T-helper 2 cell treated with Interferon-gamma antibody and Interleukin-4, amounts not matched to agents 5 μg/mL and 100 μg/mL, for 36 hours (primary cell): Measurements from ENCODE around the gene ARHGEF7.

Experiments
- DNase-seq: peaks from one replicate; pipeline ENCODE4 v3.0.0; 2021; ENCODE audit warnings: low spot score
- H3K27ac Mint-ChIP-seq: one replicate; pipeline ENCODE4 v1.8.0; 2021; ENCODE audit warnings: mild to moderate bottlenecking, mixed read lengths
- H3K27me3 Mint-ChIP-seq: one replicate; pipeline ENCODE4 v1.8.0; 2021; ENCODE audit warnings: low read depth, mixed read lengths
- H3K36me3 Mint-ChIP-seq: one replicate; pipeline ENCODE4 v1.8.0; 2021; ENCODE audit warnings: low read depth, mixed read lengths
- H3K4me1 Mint-ChIP-seq: one replicate; pipeline ENCODE4 v1.8.0; 2021; ENCODE audit warnings: low read depth, mixed read lengths
- H3K4me3 Mint-ChIP-seq: one replicate; pipeline ENCODE4 v1.8.0; 2022; ENCODE audit warnings: mild to moderate bottlenecking, moderate library complexity, mixed read lengths
- H3K9me3 Mint-ChIP-seq: one replicate; pipeline ENCODE4 v1.8.0; 2021; ENCODE audit warnings: mixed read lengths

ARHGEF7 gene

DNA sequence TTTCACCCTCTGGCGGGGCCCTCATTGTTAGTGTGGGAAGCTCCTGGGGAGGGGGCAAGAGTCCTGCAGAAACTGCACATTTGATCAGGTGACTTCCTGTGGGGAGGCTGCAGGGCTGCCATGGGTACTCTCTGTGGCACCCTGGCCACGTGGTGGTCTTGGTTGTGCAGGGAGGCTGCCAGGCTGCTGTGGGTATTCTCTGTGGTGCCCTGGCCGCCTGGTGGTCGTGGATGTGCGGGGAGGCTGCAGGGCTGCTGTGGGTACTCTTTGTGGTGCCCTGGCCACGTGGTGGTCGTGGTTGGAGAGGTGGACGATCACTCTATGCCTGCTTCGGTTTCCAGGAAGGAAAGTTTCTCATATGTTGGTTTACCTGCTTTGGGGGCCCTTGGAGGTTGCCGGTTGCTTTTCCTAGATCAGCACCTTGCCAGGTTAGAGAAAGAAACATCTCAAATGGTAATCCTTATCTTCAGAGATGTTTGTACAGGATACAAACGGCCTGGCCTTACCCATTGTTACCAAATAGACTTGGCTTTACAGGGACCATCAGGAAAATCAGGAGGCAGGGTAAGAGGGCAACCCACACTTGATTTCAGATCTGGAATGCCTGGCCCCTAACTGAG, 228.2 kb downstream of the ARHGEF7 start:
- Mint-ChIP-seq H3K9me3 (no peaks in the 10 kb centered on the region), H3K36me3 (no peaks in the 10 kb centered on the region), H3K27me3 (peaks cover under 1% of the 10 kb centered on the region), H3K4me1 (no peaks in the 10 kb centered on the region), H3K27ac (no peak overlapping the region), H3K4me3 (no peak overlapping the region)
- no peak for DNase-seq

DNA sequence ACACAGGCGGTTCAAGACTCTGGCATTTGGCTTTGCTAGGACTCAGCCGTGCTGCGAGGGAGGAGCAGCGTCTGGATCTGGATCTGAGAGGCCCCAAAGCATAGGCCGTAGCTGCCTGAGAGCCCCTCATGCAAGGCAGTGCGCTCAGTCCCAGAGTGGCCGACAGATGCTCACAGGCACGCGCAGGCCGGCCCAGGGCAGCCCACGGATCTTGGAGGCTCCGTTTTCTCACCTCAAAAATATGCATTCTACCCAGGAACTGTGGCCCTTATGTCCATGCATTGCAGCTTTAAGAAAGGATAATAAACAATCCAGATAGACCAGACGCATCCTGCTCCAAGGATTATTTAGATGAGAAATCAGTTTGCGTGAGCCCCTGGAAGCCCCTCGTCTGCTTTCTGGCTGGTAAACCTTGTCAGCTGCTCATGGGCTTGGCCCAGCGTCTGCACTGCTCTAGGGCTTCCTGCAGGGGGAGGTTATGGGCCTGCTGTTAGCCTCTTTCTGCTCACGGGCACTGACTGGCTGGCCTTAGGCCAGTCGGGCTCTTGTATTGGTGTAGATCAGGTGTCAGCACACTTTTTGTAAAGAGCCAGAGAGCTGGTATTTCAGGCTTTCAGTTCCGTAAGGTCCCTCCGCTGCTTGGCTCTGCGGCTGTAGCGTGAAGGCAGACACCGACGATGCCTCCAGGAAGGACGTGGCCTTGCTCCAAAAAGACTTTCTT, 229.5 kb downstream of the ARHGEF7 start:
- H3K36me3 Mint-ChIP-seq, result no peaks in the 10 kb centered on the region
- no peak overlapping the region for H3K4me3 Mint-ChIP-seq
- no peaks in the 10 kb centered on the region for H3K9me3 Mint-ChIP-seq
- no peak overlapping the region for H3K27ac Mint-ChIP-seq
- no peak for DNase-seq
- H3K27me3 Mint-ChIP-seq, result peaks cover 2% of the 10 kb centered on the region
- no peaks in the 10 kb centered on the region for H3K4me1 Mint-ChIP-seq

DNA sequence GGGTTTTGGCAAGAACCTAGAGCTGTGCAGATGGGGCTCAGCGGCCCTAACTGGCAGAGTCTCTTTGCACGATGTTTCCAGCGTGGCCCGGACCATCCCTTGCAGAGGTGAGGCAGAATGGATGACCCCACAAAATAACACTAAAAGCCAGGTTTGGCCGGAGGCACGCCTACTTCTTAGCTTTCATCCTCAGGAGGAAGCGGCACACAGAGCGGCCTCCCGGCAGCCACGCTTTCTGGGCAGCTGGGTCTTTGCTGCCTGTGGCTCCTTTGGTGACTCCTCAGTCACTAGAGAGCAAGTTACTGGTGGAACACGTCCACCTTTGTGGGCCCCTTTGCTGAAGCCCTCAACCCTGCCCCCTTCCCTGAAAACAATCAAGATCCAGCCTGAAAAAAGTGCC, 230.6 kb downstream of the ARHGEF7 start:
- H3K9me3 Mint-ChIP-seq, result no peaks in the 10 kb centered on the region
- no peaks in the 10 kb centered on the region for H3K4me1 Mint-ChIP-seq
- no peak for DNase-seq
- no peak overlapping the region for H3K27ac Mint-ChIP-seq
- peaks cover 5% of the 10 kb centered on the region for H3K27me3 Mint-ChIP-seq
- H3K4me3 Mint-ChIP-seq, result no peak overlapping the region
- no peaks in the 10 kb centered on the region for H3K36me3 Mint-ChIP-seq

DNA sequence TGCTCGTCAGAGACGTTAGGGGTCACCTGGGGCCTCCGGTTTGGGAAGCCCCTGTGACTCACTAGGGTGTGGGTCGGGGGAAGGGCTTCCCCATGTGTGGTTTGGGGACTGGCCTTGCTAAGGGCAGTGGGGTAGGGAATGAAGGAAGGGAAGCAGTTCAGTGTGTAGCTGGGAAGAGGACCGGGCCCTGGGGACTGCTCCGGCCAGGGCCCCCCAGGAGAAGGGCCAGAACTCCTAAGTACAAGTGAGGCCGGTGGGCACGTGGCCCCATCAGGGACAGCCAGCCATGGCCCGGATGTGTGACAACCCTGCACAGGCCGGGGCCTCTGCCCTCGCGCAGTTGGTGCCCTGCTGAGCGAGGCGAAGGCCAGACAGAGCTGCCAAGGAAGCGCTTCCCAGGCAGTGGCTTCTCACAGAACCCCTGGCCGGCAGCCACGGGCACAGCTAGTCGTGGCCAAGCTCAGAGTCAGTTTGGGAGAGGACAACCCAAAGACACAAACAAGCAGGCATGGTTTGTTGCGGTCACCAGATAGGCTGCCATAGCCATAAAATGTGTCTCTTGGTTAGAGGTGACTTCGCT, 231.1 kb downstream of the ARHGEF7 start:
- Mint-ChIP-seq H3K36me3 (no peaks in the 10 kb centered on the region), H3K27ac (no peak overlapping the region), H3K4me3 (no peak overlapping the region), H3K27me3 (peaks cover 7% of the 10 kb centered on the region), H3K9me3 (no peaks in the 10 kb centered on the region), H3K4me1 (no peaks in the 10 kb centered on the region)
- DNase-seq, result no peak

DNA sequence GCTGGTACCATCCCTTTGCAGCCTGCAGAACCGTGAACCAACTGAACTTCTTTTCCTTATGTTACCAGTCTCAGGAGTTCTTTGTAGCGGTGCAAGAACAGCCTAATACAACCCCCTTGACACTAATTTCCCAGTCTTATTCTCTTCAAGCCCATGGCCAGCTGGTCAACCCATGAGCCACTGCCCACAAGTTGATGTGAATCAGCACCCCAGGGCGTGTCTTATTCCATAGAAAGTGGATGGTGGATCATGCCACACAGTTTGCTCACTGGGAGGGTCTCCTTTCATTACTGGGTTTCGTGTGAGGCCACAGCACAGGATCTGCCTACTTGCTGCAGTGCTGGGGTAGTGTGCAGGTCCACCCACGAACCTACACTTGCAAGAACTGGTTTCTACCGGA, 232.3 kb downstream of the ARHGEF7 start:
- no peaks in the 10 kb centered on the region for H3K9me3 Mint-ChIP-seq
- no peak for DNase-seq
- no peaks in the 10 kb centered on the region for H3K36me3 Mint-ChIP-seq
- no peaks in the 10 kb centered on the region for H3K4me1 Mint-ChIP-seq
- H3K27ac Mint-ChIP-seq, result no peak overlapping the region
- H3K4me3 Mint-ChIP-seq, result no peak overlapping the region
- peaks cover 10% of the 10 kb centered on the region for H3K27me3 Mint-ChIP-seq

DNA sequence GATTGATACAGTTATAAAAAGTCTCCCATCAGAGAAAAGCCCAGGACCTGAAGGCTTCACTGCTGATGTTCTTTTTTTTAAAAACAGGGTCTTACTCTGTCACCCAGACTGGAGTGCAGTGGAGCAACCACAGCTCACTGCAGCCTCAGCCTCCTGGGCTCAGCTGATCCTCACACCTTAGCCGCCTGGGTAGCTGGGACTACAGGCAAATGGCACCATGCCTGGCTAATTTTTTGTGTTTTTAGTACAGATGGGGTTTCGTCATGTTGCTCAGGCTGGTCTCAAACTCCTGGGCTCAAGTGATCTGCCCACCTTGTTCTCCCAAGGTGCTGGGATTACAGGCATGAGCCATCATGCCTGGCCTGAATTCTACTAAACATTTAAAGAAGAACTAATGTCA, 238.4 kb downstream of the ARHGEF7 start:
- Mint-ChIP-seq H3K4me3 (no peak overlapping the region), H3K9me3 (no peaks in the 10 kb centered on the region), H3K27me3 (peaks cover 28% of the 10 kb centered on the region), H3K4me1 (no peaks in the 10 kb centered on the region), H3K27ac (no peak overlapping the region), H3K36me3 (no peaks in the 10 kb centered on the region)
- no peak for DNase-seq

DNA sequence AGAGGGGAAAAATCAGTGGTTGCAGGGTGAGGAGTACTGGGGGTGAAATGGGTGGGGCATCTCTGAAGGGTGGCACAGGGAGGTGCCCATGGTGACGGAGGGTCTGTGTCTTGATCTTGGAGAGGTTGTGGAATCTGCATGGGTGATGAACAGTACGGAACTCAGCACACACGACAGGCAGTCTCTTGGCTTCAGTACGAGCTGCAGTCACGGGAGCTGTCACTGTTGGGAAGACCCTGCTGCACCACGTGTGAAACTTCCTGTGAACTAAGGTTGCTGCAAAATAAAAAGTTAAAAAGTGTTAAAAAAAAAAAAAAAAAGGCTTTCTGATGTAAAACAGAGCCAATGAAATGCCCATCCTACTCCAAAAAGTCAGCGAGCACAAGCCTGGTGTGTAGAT, 239.7 kb downstream of the ARHGEF7 start:
- Mint-ChIP-seq H3K27me3 (peaks cover 28% of the 10 kb centered on the region), H3K4me3 (no peak overlapping the region), H3K36me3 (no peaks in the 10 kb centered on the region), H3K4me1 (no peaks in the 10 kb centered on the region), H3K27ac (no peak overlapping the region), H3K9me3 (no peaks in the 10 kb centered on the region)
- no peak for DNase-seq
